Activated CD8-positive, alpha-beta memory T cell treated with anti-CD3 and anti-CD28 coated beads for 48 hours (primary cell): ENCODE measurements around the gene EPHB3.
A peak's percentile ranks its signal among the peaks of the same experiment; 100 is the strongest.

Experiments
- DNase-seq, 3 experiments: peaks; one replicate each; pipeline ENCODE4 v3.0.0-alpha.2; 2020; ENCODE audit warnings: low read depth in 2 of 3, low spot score in 2 of 3

The EPHB3 gene

DNA sequence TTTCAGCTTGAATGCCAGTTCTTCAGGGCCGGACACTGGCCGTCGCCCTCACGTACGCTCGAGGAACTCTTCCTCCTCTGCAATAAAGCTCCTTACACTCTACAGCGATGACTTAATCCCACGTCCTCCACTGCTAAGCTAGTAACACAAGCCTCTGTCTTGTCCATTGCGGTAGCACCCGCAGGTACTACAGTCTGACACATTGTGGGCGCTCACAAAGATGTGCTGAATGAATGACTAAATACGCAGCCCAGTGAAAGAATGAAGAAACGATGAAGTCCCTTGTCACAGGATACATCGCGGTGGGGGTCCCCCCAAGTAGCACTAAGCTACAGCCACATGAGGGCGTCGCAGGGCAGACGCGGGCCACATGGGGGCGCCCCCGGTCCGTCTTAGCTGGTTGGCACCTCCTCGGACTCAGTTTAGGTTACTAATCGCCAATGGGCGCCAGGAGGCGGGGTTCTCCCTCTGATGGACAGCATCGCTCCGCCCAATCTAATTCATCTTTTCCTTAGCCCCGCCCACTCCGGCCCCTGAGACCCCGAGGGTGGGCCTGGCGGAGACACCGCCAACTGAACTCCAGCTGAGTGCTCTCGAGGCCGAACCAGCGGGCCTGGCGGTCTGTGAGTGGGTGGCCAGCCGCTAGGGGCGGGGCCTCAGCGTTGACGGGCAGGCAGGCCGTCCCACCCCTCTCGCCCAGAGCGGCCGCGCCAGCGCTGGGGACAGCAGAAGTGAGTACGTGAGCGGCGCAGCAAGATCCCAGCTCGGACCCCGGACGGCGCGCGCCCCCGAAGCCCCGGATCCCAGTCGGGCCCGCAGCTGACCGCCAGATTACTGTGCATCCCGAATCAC lies at the start of gene EPHB3:
EPHB3 (plus strand) TSS at position 725 of the 852 bp plus-strand sequence. CDS start 451 bp downstream, outside the sequence.
- DNase-seq: peak; percentile 79 to 90 (median 84)

DNA sequence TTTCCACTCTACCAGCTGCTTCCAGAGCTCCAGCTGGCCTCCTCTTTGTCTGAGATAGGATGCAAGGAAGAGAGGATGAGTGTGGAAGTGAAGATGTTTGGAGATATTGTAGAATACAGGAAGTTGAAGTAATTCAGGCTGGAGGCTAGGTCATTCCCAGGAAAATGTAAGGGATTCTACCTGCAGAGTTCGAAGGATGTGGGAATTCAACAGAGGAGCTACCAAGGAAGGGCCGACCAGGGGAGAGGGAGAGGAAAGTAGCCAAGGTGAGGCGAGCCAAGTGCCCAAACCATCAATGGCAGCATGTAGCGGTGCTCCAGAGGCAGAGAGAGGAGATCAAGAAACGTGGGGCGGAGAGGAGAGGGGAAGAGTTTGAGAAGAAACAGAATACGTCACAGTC lies 49.0 kb upstream of the EPHB3 start:
- no peak for DNase-seq

DNA sequence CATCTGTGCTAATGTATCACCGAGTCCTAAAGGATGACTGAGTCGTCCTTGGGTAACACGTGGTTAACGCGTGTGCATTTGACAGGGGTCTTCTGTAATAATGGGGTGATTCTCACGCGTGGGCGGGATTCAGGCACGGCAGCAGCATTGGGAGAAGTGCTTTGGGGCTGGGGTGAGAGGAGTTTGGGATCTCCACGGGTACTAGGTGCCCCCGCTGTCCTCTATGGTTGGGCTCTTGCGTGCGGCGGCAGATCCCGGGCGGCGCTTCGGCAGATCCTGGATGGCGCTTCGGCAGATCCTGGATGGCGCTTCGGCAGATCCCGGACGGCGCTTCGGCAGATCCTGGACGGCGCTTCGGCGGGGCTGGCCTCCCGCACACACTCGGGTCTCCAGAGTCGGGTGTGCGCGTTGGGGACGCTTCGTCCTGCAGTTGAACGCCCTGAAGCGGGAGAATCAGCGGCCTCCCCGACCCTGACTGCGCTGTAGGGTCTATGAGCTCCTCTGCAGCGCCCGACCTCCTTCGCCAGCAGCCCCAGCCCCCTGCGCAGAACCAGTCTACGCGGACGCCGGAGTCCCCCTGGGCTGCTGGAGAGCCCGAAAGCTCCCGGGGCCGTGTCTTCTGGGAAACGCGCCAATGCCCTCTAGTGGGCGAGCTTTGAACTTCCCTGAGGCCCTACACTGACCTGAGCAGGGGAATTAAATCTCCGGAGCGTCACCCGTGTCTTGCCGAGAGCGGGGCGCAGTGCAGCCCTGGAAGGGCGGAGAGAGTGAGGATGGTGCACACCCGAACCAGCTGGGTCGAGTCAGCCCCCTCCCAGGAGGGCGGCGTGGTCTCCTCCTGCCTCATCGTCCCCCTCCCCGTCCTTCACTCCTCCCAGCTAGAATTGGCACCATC lies 48.1 kb upstream of the EPHB3 start:
- DNase-seq: peak; percentile 59 to 72 (median 69)

DNA sequence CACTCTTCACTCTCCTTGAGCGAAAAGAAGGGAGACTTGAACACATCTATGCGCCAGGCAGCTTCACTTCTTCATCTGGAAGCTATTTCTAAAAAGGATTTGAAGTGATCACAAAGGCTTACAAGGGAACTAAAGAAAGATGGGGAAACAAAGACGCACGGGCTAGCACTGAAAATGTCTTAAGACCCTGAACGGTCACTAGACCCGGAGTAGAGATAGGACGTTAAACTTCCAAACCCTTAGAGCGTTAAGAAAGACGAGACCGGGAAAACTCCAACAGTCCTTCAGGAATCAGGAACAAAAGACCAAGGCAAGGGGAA lies 47.5 kb upstream of the EPHB3 start:
- DNase-seq: no peak

DNA sequence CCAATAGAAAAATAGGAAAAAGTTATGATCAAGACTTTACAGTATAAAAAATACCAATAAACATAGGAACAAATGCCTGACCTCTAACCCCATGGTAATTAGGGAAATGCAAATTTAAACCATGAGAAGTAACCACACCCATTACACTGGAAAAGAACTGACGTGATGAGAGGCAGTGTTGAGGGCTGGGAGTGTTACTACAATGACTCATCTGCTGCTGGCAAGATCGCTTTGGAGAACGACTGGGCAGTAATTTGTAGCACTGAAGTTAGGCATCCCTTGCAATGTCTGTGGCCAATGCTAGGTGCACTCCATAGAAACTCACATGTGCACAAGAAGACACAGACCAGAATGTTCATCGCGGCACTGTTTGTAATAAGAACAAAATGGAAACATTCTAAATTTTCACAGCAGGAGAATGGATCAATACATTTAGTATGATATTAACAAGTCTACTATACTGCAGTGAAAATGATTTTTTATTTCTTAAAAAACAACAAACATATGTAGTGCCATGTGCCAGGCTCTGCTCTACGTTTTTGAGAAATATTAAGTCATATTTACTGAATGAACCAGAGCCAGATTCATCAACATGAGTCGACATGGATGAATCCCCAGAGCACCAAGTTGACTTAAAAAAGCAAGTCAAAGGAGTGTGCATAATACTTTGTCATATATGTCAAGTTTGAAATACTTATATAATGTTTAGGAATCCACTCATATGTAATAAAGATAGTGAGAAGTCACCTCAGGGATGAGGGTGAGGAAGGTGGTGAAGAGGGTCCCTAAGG lies 37.6 kb upstream of the EPHB3 start:
- no peak for DNase-seq

DNA sequence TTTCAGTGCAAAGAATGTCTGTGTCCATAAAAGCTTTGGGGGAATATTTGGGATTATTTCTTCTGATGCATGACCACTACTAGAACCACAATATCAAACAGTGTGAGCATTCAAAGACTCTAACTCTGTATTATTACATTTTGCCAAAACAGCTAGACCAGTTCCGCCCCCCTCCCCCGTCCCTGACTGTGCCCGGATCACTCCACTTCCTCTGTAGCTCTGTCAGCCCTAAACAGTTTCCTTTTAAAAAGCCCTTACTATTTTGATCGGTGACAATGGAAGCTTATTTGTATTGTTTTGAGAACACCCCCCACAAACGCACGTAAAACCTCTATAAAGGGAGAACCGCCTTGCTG lies 36.6 kb upstream of the EPHB3 start:
- no peak for DNase-seq

DNA sequence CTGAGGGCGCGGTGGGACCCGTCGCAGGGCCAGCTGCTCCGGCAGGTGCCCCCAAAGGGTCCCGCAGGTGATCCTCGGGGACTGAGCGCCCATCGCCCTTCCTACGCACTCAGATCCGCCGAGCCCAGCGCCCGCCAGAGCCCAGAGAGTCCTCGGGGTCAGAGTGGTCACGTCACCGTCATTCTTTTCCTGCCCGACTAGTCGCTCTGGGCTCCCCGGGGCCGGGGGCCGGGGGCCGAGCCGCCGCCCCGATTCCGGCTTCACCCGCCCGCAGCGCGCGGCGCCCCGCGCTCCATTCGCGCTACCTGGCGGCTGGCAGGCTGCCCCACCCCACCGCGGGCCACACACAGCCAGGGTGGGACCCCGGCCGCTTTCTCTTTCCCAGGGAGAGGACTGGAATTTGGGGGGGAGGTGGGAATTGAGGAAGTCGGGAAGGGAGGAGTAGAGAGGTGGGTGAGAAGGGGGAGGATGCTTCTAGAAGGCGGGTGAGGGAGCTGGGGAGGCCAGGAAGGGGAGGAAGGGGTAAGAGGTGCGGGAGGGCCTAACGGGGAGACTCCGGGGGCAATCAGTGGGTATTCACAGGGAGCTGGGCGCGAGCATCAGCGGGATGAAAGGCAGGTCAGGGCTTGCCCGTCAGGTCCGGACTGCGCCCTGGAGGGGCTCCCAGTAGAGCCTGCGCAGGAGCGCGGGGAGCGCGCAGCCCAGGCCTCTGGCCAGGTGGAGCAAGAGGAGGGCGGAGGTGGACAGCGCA lies 36.1 kb upstream of the EPHB3 start:
- no peak for DNase-seq

DNA sequence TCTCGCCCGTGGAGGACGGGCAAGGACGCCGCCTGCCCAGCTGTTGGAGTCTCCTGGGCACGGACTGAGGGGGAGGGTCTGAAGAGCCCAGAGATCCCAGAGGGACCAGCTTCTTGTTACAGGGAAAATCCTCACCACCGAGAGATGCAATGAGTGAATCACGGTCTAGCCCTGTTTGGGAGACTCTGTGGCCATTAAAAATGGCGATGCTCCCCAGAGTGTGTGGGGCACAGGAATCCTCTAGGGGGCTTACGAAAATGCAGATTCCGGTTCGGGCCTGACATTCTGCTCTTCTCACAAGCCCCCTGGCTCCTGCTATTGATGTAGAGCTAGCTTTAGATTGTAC lies 35.5 kb upstream of the EPHB3 start:
- no peak for DNase-seq

DNA sequence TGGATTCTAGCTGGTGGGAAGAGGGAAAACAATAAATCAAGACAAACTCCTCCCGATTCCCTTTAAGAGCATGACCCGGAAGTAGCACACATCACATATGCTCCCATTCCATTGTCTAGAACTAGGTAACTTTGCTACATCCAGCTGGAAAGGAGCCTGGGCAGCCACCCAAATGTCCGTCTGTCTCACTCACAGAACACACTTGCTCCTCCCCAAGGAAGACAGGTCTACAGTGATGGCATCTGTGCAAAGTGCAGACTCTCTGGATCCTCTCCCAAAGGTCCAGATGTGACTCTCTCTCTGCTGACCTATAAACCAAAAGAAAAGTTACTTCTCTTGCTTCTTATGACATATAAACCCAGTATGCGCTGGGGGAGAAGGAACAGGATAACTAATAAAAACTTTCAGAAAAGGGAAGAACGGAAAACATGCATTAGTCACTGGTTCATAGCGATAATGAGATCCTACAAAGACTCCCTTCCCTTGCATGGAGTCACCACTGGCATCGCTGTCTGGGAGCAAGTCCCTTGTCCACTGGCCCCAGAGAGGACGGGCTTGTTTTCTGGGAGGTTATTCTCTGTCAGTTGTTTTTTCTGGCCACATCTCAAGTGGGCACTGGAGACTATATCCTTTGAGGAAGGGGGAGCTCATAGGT lies 29.8 kb upstream of the EPHB3 start:
- DNase-seq: no peak

DNA sequence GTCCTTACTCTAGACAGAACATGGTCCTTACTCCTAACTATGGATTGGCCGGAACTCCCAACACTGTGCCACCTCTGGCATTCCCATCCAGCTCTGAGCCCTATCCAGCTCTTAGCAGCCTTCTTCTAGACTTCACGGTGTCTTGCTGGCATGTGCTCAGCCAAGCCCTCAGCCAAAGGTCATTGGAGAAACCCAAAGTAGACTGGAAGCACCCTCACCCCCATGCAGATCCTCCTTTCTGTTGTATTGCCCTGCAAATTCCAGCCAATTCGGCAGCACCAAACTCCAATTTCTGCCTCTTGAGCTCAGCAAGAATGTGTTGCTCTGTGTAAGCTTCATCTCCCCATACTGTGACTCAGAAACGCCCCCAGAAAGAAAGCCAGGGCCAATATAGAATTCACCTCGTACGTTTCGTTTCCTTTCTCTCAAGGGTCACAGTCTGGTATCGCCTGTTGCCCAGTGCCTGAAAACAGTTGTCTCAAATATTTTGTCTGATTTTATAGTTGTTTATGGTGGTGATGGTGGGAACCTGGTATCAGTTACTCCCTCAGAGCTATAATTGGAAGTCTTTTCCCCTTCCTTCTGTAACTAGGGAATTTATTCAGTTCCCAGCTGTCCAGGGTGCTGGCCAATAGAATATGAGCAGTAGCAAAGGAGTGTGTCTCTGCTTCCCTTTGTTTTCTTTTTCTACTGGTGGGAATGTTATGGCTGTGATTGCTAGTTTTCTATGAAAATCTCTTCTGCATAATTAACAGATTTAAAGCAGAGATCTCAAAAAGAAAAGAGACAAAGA lies 28.4 kb upstream of the EPHB3 start:
- no peak for DNase-seq

DNA sequence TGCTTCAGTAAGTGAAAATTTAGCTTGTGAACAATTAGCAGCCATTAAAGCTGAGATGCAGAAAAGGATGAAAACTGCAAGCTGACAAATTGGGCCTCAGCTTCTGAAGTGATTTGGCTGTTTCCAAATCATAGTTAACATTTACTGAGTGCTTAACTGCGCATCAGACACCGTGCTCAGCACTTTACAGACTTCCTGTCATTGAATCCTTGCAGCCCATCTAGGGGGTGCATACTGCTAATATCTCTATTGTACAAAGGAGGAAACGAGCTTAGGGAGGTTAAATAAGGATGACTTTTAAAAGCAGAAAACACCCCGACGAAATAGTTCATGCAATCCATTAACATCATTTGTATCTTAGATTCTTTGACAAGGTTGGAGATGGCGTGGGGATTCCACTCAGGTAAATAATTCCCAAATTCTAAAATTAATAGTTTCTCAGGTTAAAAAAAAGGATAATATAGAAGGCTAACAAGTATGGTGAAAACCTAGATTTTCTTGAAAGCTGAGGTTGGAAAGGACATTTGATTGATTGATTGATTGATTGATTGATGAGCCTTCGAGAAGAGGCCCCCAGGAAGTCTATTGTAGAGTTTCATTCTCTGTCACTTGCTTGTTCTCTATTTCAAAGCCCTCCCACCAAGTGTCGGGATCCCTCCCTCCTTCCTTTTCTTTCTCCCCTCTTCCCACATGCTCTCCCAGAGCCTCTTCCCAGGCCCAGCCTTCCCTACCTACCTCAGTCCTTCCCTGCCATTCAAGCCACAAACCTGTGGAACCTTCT lies 23.5 kb upstream of the EPHB3 start:
- DNase-seq: no peak

DNA sequence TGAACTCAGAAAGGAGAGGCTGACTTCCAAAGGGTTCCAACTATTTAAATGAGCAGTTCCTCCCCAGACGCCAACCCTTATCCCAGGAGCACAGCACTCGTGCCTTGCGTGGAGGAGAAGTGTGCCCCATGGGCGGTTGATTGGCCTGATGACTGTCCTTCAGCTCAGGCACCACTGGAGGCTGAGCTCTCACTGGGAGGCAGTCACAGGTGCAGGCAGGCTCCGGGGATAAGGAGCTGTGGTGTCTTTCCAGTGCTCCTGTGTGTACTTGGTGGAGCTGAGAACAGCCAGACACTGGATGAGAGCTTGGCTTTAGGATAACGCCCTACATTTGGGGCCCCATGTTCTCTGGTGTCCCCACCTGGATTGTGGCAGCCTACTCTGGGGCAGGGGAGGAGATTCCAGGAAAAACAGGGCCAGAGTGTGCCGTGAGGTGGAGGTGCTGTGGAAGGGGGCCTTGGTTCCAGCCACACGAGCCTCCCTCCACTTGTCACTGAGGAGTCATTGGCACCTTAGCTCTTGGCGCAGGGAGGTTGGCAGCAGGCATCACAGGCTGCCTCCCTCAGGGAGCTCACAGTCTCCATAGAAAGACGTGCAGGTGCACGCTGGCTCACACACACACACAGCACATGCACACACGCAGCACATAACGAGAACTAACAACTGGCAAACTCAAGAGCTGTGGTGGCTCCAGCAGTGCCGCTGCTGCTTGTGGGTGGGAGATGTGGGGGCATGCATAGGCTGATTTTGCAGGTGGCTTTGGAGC lies 22.7 kb upstream of the EPHB3 start:
- no peak for DNase-seq

DNA sequence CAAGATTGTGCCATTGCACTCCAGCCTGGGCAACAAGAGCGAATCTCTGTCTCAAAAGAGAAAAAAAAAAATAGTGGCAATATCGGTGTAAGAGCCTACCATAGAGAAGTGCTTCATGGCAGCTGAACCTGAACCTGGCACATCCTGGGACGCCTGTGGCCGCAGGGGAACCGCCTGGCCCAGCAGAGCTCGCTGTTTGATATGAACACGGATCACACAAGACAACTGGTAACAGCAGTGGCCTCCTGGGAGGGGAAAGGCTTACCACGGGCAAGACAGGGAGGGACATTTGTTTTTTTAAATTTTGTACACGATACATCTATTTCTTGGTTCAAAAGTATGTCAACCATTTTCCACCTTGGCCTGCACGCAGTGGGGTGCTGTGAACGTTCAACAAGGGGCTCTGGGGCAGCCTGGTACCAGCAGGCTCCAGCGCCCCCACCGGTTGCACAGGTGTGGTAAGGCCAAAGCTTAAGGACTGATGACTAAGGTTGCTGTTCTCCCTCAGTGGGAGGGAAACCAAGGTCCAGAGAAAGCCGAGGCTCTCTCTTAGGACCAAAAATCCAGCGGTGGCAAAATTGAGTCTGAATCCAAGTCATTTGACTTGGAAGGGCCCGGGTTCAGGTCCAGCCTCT lies 21.7 kb upstream of the EPHB3 start:
- DNase-seq: no peak

DNA sequence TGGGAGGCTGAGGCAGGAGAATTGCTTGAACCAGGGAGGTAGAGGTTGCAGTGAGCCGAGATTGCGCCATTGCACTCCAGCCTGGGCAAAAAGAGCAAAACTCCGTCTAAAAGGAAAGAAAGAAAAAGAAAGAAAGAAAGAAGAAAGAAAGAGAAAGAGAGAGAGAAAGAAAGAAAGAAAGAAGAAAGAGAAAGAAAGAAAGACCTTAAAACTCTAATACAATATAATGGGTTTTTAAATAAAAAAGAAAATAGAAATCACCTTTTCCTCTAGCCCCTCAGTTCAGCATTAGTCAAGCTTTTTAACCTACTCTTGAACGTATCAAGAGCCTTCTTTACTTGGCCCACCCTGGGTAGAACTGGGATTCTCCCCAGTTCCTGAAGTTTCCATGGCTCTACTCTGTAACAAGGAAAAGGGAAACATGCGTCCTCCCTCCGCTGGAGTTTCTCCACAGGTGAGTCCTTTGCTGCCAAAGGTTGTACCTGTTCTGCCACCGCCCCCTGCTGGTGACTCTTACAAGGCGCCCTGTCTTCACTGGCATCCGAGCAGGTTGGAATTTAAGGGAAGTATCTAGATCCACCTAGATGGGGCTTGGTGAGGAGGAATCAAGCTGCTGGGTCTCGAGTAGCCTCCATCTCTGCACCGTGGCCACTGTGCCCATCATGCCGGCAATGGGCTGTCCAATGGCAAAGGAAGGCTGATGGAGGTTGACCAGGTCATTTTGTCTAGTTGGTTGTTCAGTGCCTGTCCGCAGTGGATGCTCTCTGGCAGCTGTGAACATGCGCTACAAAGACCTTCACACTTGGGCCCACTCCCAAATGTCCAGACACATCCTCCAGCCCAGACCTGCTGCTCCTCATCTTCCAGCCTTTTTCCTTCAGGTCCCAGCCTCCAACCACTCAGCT lies 20.6 kb upstream of the EPHB3 start:
- peak in 2 of 3 experiments; percentile 48 to 51 for DNase-seq

DNA sequence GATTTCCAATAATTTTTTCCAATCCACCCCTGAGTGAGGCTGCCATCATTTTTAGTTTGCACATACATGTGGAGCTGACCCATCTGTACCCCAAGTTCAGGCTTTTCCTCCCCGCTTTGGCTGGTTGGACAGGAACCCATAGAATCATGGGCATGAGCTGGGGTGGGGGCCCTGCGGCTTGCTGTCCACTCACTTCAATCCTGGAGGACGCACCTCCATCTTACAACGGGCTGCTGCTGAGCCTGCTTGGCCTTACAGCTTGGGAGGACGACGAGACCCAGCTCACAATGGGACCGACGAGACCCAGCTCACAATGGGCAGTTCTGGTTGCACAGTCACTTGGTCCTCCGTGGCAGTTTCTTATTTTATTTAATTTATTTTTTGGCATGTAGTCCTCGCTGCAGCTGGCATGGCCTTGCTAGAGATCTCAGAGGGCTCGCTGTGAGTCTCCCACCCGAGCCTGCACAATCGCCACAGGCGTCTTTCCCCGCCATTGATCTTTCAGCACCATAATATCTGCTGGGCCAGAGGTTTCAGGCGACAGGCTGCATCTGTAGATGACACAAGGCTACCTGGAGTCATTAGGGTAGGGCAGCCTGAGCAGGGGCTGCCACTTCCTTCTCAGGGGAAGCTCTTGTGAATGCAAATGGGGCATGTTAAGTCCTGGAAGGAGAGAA lies 19.6 kb upstream of the EPHB3 start:
- no peak for DNase-seq

DNA sequence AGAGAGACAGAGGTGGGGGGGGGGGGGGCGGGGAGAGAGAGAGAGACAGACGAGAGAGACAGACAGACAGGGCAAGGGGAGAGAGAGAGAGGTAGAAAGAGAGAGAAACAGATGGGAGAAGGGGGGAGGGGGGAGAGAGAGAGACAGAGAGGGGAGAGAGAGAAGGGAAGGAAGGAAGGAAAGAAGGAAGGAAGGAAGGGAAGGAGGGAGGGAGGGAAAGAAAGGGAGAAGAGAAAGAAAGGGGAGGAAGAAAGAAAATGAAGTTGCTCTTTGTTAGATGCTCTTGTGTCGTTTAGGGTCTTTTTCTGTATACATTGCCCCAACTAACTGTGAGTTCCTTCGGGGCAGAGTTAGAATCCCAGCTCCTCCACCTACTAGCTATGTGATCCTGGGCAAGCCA lies 19.0 kb upstream of the EPHB3 start:
- DNase-seq: no peak
